ENCODE measurements around the gene UMAD1. TPM values are rescaled to one million over a fixed set of nuclear protein-coding genes. Genes with fewer than 3 reads are reported as not detected.

UMAD1 gene
- total and polyA plus RNA-seq, 2 experiments from 2014 or later: 8.4 to 12.4 TPM

GRCh38 chr7:7665031-7665430, 24.5 kb downstream of the UMAD1 start:
- no peak for DNase-seq (ENCODE audit: low spot score)

More at GRCh38 chr7:7665031-7665430, 24.5 kb downstream of the UMAD1 start:
- peaks cover 19% of the 10 kb centered on the region for H3K4me1 Mint-ChIP-seq
- H2AFZ ChIP-seq: no peak overlapping the region
- no peaks in the 10 kb centered on the region for H4K20me1 ChIP-seq (replicated peaks; ENCODE audit: insufficient read depth)
- no peaks in the 10 kb centered on the region for H3K9me3 Mint-ChIP-seq
- no peaks in the 10 kb centered on the region; the same call in 1 of the 2 replicates for H3K4me1 ChIP-seq (ENCODE audit: insufficient read depth)
- H3K27me3 ChIP-seq (ENCODE audit: insufficient read depth): no peaks in the 10 kb centered on the region
- TF ChIP-seq EZH2 (IDR thresholded peaks at IDR 0.05; ENCODE audit: low read depth, unreplicated experiment) (no peak), ZNF331 (CRISPR knock-in tag; IDR thresholded peaks at IDR 0.05; ENCODE audit: low read depth) (no peak), STAT1 (IDR thresholded peaks at IDR 0.05; ENCODE audit: unreplicated experiment) (no peak), JUNB (IDR thresholded peaks at IDR 0.05; ENCODE audit: unreplicated experiment) (no peak), CREB1 (CRISPR knock-in tag; IDR thresholded peaks at IDR 0.05; ENCODE audit: low read depth) (no peak), ZNF114 (CRISPR knock-in tag; IDR thresholded peaks at IDR 0.05) (no peak), EZH2phosphoT487 (IDR thresholded peaks at IDR 0.05; ENCODE audit: unreplicated experiment) (no peak), NANOG (IDR thresholded peaks at IDR 0.05; ENCODE audit: borderline replicate concordance) (no peak), ZNF462 (CRISPR knock-in tag; IDR thresholded peaks at IDR 0.05) (no peak), POLR2AphosphoS5 (IDR thresholded peaks at IDR 0.05; ENCODE audit: low read depth) (no peak)
- TF ChIP-seq, protein P1, sequence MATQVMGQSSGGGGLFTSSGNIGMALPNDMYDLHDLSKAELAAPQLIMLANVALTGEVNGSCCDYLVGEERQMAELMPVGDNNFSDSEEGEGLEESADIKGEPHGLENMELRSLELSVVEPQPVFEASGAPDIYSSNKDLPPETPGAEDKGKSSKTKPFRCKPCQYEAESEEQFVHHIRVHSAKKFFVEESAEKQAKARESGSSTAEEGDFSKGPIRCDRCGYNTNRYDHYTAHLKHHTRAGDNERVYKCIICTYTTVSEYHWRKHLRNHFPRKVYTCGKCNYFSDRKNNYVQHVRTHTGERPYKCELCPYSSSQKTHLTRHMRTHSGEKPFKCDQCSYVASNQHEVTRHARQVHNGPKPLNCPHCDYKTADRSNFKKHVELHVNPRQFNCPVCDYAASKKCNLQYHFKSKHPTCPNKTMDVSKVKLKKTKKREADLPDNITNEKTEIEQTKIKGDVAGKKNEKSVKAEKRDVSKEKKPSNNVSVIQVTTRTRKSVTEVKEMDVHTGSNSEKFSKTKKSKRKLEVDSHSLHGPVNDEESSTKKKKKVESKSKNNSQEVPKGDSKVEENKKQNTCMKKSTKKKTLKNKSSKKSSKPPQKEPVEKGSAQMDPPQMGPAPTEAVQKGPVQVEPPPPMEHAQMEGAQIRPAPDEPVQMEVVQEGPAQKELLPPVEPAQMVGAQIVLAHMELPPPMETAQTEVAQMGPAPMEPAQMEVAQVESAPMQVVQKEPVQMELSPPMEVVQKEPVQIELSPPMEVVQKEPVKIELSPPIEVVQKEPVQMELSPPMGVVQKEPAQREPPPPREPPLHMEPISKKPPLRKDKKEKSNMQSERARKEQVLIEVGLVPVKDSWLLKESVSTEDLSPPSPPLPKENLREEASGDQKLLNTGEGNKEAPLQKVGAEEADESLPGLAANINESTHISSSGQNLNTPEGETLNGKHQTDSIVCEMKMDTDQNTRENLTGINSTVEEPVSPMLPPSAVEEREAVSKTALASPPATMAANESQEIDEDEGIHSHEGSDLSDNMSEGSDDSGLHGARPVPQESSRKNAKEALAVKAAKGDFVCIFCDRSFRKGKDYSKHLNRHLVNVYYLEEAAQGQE (IDR thresholded peaks at IDR 0.05; ENCODE audit: unreplicated experiment): no peak
- no peaks in the 10 kb centered on the region for H3K36me3 Mint-ChIP-seq (ENCODE audit: low read depth)
- H3K4me3 ChIP-seq: no peak overlapping the region
- peaks cover 7% of the 10 kb centered on the region; the same call in 1 of the 2 replicates for H3K79me2 ChIP-seq (replicated peaks; ENCODE audit: insufficient read depth)
- H3K4me2 ChIP-seq: no peak overlapping the region
- no peaks in the 10 kb centered on the region for H3K36me3 ChIP-seq (ENCODE audit: insufficient read depth)
- H3K27me3 Mint-ChIP-seq (ENCODE audit: insufficient read depth, low read depth, poor library complexity): peaks cover 4% of the 10 kb centered on the region
- no peak overlapping the region for H3K27ac ChIP-seq (ENCODE audit: low read depth)
- no peak overlapping the region for H3K4me3 Mint-ChIP-seq
- ATAC-seq: no peak
- no peaks in the 10 kb centered on the region for H3F3A ChIP-seq (replicated peaks; ENCODE audit: low read depth)
- H3K9me2 ChIP-seq (ENCODE audit: insufficient read depth): no peaks in the 10 kb centered on the region
- no peak overlapping the region for H3K27ac Mint-ChIP-seq
